ENCODE data around the gene GID8.

DNA sequence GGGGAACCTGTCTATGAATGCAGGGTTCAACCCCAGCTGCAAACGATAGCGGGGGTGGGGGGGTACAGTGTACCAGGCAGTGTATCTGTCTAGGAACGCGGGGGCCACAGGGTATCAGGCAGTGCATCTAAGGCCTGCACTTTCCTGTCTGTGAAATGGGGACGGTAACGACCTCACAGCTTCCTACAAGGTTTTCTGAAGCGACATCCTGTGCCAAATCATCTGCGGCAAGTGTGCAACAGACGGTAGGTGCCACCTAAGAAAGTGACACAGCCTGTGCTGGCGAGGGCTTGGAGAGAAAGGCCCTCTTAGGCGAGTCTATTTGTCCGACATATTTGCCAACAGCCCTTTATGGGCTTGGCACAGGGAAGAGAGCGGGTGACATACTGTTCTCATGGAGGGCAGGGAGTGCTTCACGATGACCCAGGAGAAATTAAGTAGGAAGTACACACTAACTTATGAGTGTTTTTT, 15.5 kb upstream of the GID8 start:
- TF ChIP-seq, protein P1, sequence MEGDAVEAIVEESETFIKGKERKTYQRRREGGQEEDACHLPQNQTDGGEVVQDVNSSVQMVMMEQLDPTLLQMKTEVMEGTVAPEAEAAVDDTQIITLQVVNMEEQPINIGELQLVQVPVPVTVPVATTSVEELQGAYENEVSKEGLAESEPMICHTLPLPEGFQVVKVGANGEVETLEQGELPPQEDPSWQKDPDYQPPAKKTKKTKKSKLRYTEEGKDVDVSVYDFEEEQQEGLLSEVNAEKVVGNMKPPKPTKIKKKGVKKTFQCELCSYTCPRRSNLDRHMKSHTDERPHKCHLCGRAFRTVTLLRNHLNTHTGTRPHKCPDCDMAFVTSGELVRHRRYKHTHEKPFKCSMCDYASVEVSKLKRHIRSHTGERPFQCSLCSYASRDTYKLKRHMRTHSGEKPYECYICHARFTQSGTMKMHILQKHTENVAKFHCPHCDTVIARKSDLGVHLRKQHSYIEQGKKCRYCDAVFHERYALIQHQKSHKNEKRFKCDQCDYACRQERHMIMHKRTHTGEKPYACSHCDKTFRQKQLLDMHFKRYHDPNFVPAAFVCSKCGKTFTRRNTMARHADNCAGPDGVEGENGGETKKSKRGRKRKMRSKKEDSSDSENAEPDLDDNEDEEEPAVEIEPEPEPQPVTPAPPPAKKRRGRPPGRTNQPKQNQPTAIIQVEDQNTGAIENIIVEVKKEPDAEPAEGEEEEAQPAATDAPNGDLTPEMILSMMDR (IDR thresholded peaks at IDR 0.05; ENCODE audit: low read depth, low read length, poor library complexity, severe bottlenecking) = no peak
- TF ChIP-seq EZH2phosphoT487 (IDR thresholded peaks at IDR 0.05; ENCODE audit: borderline replicate concordance, low read length) = no peak
